Measurements from ENCODE around the gene KRTAP5-1. TPM values are rescaled to one million over a fixed set of nuclear protein-coding genes. Genes with fewer than 3 reads are reported as not detected.
A peak's percentile ranks its signal among the peaks of the same experiment; 100 is the strongest.

The KRTAP5-1 gene
- total and polyA plus RNA-seq, 7 donors, result not detected

DNA sequence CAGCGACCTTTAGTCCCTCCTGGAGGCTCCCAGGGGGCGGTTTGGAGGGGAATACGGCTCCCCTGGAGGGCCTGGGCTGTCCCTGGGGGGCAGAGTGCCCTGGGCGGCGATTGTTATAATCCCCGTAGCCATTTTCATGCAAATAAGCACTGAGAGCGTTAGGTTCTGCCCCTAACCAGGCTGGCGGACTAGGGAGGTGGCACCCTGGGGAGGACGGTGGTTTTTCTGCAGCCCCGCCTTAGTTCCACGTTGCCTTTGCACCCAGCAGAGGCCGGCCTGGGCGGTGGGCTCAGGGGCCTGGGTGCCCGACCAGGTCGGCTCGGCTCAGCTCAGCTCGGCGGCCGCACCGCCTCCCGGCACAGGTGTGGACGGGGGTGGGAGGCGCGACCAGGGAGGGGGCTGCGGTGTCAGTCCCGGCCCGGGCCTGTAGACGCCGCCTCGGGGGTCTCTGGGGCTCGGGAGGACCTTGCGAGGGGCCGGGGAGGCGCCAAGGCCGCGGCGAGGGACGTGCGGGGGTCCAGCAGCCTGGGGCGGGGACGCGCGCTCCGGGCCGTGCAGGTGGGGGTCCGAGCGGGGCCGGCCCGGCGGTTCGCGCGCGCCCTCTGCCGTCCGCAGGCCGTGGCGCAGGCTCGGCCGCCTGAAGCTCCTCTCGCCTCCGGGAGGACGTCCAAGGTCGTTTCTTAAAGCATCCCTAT, 10.7 kb downstream of the KRTAP5-1 start:
- no peaks in the 10 kb centered on the region for H3K36me3 ChIP-seq
- peaks cover 0 to 47% (median 44%) of the 10 kb centered on the region in 4 donors for H3K4me1 ChIP-seq
- intact Hi-C loops (cut with DNase I), result loop anchor here (1.0 to 5.0 kb wide), 3 partner anchors 28 to 372 kb away; no protein-coding TSS in a partner anchor
- peak overlapping the region; percentile 77 to 87 (median 78) for H3K27ac ChIP-seq
- 1% methylated on average over 64 of the region's 64 CpGs for WGBS, 2 donors
- peak; percentile 85 for DNase-seq
- H3K9me3 ChIP-seq, result no peaks in the 10 kb centered on the region
- peak overlapping the region in 3 of 4 donors; percentile 41 to 46 (median 42) for H3K4me3 ChIP-seq
- H3K27me3 ChIP-seq, result no peaks in the 10 kb centered on the region
- TF ChIP-seq CTCF (IDR thresholded peaks at IDR 0.05) (peak in 1 of 4 experiments; percentile 85), POLR2A (IDR thresholded peaks at IDR 0.05) (peak in 1 of 2 donors; percentile 43), POLR2AphosphoS5 (IDR thresholded peaks at IDR 0.05) (no peak), EP300 (IDR thresholded peaks at IDR 0.05) (no peak)

GRCh38 chr11:1573903-1574237, 11.2 kb downstream of the KRTAP5-1 start:
- Histone ChIP-seq H3K27me3 (no peaks in the 10 kb centered on the region), H3K4me1 (peaks cover 0 to 53% (median 46%) of the 10 kb centered on the region in 4 donors), H3K4me3 (peak overlapping the region in 1 of 4 donors; percentile 77), H3K27ac (peak overlapping the region; percentile 77 to 87 (median 78)), H3K9me3 (no peaks in the 10 kb centered on the region), H3K36me3 (no peaks in the 10 kb centered on the region)
- peak; percentile 71 for DNase-seq
- intact Hi-C loops (cut with DNase I), result loop anchor here (1.0 to 5.0 kb wide), 3 partner anchors 28 to 371 kb away; no protein-coding TSS in a partner anchor
- TF ChIP-seq EP300 (IDR thresholded peaks at IDR 0.05) (no peak), POLR2AphosphoS5 (IDR thresholded peaks at IDR 0.05) (peak in 1 of 4 donors; percentile 29)
- WGBS, 2 donors, result 3 to 7% methylated on average over 7 of the region's 7 CpGs

GRCh38 chr11:1573077-1573902, 11.8 kb downstream of the KRTAP5-1 start:
- DNase-seq, result peak; percentile 74
- intact Hi-C loops (cut with DNase I), result loop anchor here (5.0 kb wide), 1 partner anchor 116 kb away; no protein-coding TSS in a partner anchor

GRCh38 chr11:1572197-1573076, 12.6 kb downstream of the KRTAP5-1 start, which contains the start of gene DUSP8:
DUSP8 (minus strand) TSS chr11:1572271; CDS start chr11:1565826, 6,445 bp downstream.
- DNase-seq, result peak; percentile 96
- peaks cover 0 to 66% (median 58%) of the 10 kb centered on the region in 4 donors for H3K4me1 ChIP-seq
- TF ChIP-seq POLR2AphosphoS5 (IDR thresholded peaks at IDR 0.05) (peak in 3 of 4 donors; percentile 18 to 35 (median 24)), EP300 (IDR thresholded peaks at IDR 0.05) (no peak), POLR2A (IDR thresholded peaks at IDR 0.05) (no peak)
- 1% methylated on average over 124 of the region's 124 CpGs for WGBS, 2 donors
- intact Hi-C loops (cut with DNase I), result loop anchor here (1.0 to 5.0 kb wide), 2 partner anchors 14 to 115 kb away; no protein-coding TSS in a partner anchor
- no peaks in the 10 kb centered on the region for H3K36me3 ChIP-seq
- peak within 1 kb of the TSS; percentile 80 to 99 (median 83) for H3K27ac ChIP-seq
- H3K4me3 ChIP-seq, result peak within 1 kb of the TSS; percentile 45 to 77 (median 56)
- H3K9me3 ChIP-seq, result no peaks in the 10 kb centered on the region
- H3K27me3 ChIP-seq, result no peaks in the 10 kb centered on the region

More at GRCh38 chr11:1573077-1573902, 11.8 kb downstream of the KRTAP5-1 start:
- peak overlapping the region in 3 of 4 donors; percentile 51 to 77 (median 62) for H3K4me3 ChIP-seq
- H3K9me3 ChIP-seq, result no peaks in the 10 kb centered on the region
- H3K27me3 ChIP-seq, result no peaks in the 10 kb centered on the region
- no peaks in the 10 kb centered on the region for H3K36me3 ChIP-seq
- peak overlapping the region; percentile 77 to 87 (median 78) for H3K27ac ChIP-seq
- peaks cover 0 to 58% (median 51%) of the 10 kb centered on the region in 4 donors for H3K4me1 ChIP-seq
- WGBS, 2 donors, result 1 to 4% methylated on average over 36 to 37 of the region's 37 CpGs
- TF ChIP-seq EP300 (IDR thresholded peaks at IDR 0.05) (no peak), POLR2AphosphoS5 (IDR thresholded peaks at IDR 0.05) (peak in 1 of 4 donors; percentile 32)

- peak overlapping the region; percentile 45 to 77 (median 56) for H3K4me3 ChIP-seq
- no peaks in the 10 kb centered on the region for H3K36me3 ChIP-seq
- peaks cover 0 to 72% (median 62%) of the 10 kb centered on the region in 4 donors for H3K4me1 ChIP-seq
- 1% methylated on average over 91 of the region's 91 CpGs for WGBS, 2 donors
- intact Hi-C loops (cut with DNase I), result loop anchor here (1.0 to 5.0 kb wide), 2 partner anchors 13 to 114 kb away; no protein-coding TSS in a partner anchor
- no peak for DNase-seq
- H3K27ac ChIP-seq, result peak overlapping the region; percentile 80 to 99 (median 83)
- H3K27me3 ChIP-seq, result no peaks in the 10 kb centered on the region
- TF ChIP-seq POLR2AphosphoS5 (IDR thresholded peaks at IDR 0.05), result no peak
- TF ChIP-seq EP300 (IDR thresholded peaks at IDR 0.05), result no peak
- TF ChIP-seq POLR2A (IDR thresholded peaks at IDR 0.05), result no peak
- TF ChIP-seq CTCF (IDR thresholded peaks at IDR 0.05), result no peak
- H3K9me3 ChIP-seq, result no peaks in the 10 kb centered on the region
These were observed 13.3 kb downstream of the KRTAP5-1 start for GRCh38 chr11:1571760-1572196.

All from sigmoid colon (tissue), 7 donors.